Duodenal mucosa (tissue), 2 donors: ENCODE data around the gene ZNF594.
"Not testable (repeated sequence)": the region's sequence is repeated elsewhere in the genome, so short reads cannot be mapped to it uniquely, and the experiment has no call there.

Source experiments
- H3K27ac ChIP-seq: one replicate; pipeline ENCODE4 v1.7.0; 2013; ENCODE audit warnings: low read depth, low read length
- H3K27me3 ChIP-seq, 2 donors: one replicate each; pipeline ENCODE4 v1.7.0; 2013; ENCODE audit warnings: low read length in 2 of 2, control low read depth in 1 of 2; ENCODE audit not compliant: insufficient read depth in 2 of 2, control insufficient read depth in 1 of 2
- H3K36me3 ChIP-seq, 2 donors: one replicate each; pipeline ENCODE4 v1.7.0; 2013; ENCODE audit warnings: low read length in 2 of 2, control low read depth in 1 of 2; ENCODE audit not compliant: insufficient read depth in 2 of 2, control insufficient read depth in 1 of 2
- H3K4me1 ChIP-seq, 2 donors: one replicate each; pipeline ENCODE4 v1.7.0; 2013; ENCODE audit warnings: low read length in 2 of 2, control low read depth in 1 of 2; ENCODE audit not compliant: insufficient read depth in 2 of 2, control insufficient read depth in 1 of 2
- H3K4me3 ChIP-seq, 2 donors: one replicate each; pipeline ENCODE4 v1.7.0; 2013; ENCODE audit warnings: low read length in 2 of 2, low read depth in 1 of 2
- H3K9ac ChIP-seq, 2 donors: one replicate each; pipeline ENCODE4 v1.7.0; 2013; ENCODE audit warnings: low read length in 2 of 2, low read depth in 1 of 2
- H3K9me3 ChIP-seq, 2 donors: one replicate each; pipeline ENCODE4 v1.7.0; 2013; ENCODE audit warnings: low read length in 2 of 2, control low read depth in 1 of 2; ENCODE audit not compliant: control insufficient read depth in 1 of 2

ZNF594 gene

DNA sequence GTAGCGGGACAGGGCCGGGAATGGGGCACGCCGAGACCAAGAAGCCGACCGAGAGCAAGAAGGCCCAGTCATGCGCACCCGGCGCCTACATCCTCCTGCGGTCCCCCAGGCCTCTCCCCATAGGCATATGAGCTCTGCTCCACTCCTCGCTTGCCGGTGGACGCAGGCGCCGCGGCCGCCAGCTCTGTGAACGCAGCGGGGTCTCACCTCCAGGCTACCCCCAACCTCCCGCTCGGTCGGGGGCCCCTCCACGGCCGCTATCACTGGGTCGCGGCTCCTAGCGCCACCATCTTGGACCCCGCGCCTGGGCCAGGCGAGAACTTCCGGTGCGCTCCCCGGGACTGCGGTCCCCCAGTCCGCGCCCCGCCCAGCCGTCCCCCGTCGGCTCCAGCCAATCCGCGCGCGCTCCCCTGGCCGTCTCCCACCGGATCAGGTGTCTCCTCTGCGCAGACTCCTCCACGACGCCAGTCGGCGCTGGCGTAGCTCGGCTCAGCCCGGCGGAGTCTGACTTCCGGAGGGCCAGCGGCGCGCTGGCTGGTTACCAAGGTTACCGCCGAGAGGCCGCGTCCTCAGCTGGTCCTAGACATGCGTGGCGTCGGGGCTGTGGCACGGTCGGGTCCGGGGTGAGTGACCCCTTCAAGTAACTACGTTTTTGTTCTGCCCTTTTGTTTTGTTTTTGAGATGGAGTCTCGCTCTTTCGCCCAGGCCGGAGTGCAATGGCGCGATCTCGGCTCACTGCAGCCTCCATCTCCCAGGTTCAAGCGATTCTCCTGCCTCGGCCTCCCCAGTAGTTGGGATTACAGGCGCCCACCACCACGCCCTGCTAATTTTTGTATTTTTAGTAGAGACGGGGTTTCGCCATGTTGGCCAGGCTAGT is at the start of gene ZNF594:
TSS of gene ZNF594 (minus strand) at position 328 of the 877 bp plus-strand sequence. CDS start 7,612 bp downstream, outside the sequence.
- H3K36me3 ChIP-seq, result peaks cover 2 to 4% of the 10 kb centered on the region in 2 donors
- no peaks in the 10 kb centered on the region for H3K27me3 ChIP-seq
- H3K9me3 ChIP-seq, result peaks cover 14 to 20% of the 10 kb centered on the region in 2 donors
- no peak within 1 kb of the TSS for H3K27ac ChIP-seq
- H3K4me3 ChIP-seq, result peak within 1 kb of the TSS; percentile 84 to 98
- peaks cover 12 to 17% of the 10 kb centered on the region in 2 donors for H3K4me1 ChIP-seq
- H3K9ac ChIP-seq, result peak within 1 kb of the TSS; percentile 79 to 80

DNA sequence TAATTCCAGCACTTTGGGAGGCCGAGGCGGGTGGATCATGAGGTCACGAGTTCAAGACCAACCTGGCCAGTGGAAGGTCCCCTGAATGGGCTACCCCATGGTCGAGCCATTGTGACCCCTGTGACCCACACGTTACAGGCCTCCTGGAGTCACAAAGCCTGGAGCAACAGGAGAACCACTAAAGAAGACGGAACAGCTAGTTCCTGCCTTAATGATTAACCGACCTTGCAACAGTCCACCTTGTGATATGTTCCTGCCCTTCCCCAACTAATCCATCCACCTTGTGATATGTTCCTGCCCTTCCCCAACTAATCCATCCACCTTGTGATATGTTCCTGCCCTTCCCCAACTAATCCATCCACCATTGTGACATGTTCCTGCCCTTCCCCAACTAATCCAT is 48.1 kb upstream of the ZNF594 start:
- H3K27me3 ChIP-seq, H3K27ac ChIP-seq, H3K4me3 ChIP-seq, H3K9me3 ChIP-seq, H3K36me3 ChIP-seq, H3K9ac ChIP-seq: not testable (repeated sequence)
- H3K4me1 ChIP-seq, result peaks cover 10 to 14% of the 10 kb centered on the region in 2 donors

DNA sequence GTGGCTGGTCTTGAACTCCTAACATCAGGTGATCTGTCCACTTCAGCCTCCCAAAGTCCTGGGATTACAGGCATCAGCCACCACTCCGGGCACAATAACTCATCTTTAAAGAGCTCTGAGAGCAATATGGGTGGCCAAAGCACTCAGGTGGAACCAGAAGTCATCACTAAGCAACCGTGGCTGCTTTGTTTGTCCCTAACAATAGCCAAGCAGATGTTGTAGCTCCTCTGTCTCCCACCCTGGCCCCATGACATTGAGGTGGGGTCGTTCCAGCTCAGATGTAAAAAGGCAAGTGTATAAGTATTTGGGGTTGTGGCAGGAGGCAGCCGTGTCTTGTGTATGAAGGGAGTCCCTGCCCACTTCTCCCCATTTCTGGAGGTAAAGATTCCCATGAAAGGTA is 46.7 kb upstream of the ZNF594 start:
- H3K36me3 ChIP-seq, result peaks cover 0 to 3% of the 10 kb centered on the region in 2 donors
- peaks cover 0 to 4% of the 10 kb centered on the region in 2 donors for H3K9me3 ChIP-seq
- H3K27ac ChIP-seq, result no peak overlapping the region
- no peak overlapping the region for H3K4me3 ChIP-seq
- no peak overlapping the region for H3K9ac ChIP-seq
- H3K4me1 ChIP-seq, result peaks cover 10 to 14% of the 10 kb centered on the region in 2 donors
- H3K27me3 ChIP-seq, result no peaks in the 10 kb centered on the region

DNA sequence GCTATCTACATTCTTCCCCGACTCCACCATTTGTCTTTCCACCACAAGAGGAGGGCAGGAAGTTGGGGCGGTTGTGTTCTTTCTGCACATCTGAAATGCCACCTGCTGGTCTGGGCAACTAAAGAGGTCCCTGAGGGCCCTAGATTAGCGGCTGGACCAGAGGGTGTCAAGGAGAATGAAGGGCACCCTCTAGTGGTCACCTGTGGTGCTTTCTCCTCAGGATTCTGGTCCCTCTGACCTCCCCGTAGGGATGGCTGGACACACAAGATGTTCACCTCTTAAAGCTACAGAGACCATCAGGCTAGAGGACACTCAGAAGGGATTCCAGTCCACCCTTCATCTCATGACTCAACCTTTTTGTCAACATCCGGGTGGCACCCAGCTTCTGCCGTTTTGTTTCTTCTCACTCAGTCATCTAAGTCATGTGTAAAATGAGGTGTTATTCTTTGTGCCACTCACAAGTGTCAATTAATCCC is 45.9 kb upstream of the ZNF594 start:
- Histone ChIP-seq H3K27me3 (no peaks in the 10 kb centered on the region), H3K4me3 (no peak overlapping the region), H3K27ac (no peak overlapping the region), H3K36me3 (peaks cover 0 to 3% of the 10 kb centered on the region in 2 donors), H3K4me1 (peaks cover 4 to 14% of the 10 kb centered on the region in 2 donors), H3K9ac (no peak overlapping the region), H3K9me3 (peaks cover 0 to 4% of the 10 kb centered on the region in 2 donors)

DNA sequence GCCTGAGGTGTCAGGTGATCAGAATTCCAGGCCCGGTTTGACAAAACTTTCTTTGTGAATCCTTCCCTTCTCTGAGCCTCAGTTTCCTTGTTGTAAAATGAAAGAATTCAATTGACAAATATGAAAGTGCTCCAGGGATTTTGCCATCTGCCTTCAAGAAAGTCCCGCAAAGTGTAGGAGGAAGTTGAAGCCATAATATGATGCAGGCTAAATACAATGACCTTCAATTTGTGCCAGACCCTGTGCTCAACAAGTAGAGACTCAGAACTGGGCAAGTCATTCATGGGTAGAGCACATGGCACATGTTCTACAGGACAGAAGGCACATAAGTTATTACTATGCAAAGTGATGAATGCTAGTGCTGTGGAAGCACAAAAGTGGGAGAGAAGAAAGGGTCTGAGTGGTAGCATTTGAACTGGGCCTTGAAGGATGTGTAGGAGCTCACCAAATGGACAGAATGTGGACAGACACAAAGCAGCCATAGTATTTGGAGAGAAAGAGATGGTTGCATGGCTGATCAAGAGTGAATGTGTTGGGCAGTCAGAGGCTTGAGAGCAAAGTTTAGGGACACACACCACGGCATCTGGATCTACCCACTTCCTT is 45.4 kb upstream of the ZNF594 start:
- H3K36me3 ChIP-seq, result peaks cover 0 to 3% of the 10 kb centered on the region in 2 donors
- H3K27me3 ChIP-seq, result no peaks in the 10 kb centered on the region
- no peak overlapping the region for H3K4me3 ChIP-seq
- no peak overlapping the region for H3K27ac ChIP-seq
- H3K4me1 ChIP-seq, result peaks cover 4 to 11% of the 10 kb centered on the region in 2 donors
- H3K9me3 ChIP-seq, result peaks cover 0 to 4% of the 10 kb centered on the region in 2 donors
- no peak overlapping the region for H3K9ac ChIP-seq

DNA sequence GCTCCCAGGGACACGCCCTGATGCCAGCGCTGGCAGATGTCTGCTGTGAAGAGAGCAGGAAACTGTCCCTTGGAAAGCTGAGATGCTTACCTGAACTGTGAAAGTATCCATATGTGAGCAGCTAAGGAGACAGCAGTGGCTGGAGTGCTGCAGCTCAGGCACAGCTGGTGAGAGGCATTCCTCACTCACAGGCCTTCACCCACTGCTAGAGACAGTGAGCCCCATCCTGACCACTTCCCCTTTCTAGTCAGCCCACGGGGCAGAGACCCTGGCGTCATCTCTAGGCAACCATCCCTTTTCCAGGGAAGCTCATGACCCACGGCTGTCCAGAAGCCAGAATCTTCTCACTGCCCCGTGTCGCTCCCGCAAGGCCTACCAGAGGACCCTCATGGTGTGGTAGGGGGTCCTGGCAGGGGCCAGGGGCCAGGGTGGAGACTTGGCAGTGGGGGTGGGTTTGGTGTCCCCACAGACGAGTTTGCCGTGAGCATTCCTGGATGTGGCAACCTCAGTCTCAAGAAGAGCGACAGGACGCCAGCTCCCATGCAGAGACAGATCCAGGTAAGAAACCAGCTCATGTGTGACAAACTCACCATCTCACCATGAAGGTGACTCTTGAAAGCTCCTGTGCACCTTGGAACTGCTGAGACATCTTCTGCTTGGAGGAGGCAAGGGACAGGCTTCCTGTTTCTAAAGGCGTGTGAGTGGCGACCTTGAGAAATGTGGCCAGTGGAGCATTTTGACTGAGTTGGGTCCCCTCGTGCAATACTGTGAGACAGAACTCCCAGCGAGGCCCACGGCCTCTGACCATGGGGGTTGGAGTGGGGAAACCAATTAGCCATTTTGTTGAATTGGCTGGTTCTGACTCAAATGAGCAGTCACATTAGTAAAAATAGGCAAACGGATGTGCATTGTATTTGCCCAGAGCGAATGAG is 43.2 kb upstream of the ZNF594 start, which contains the start of gene SCIMP:
TSS of gene SCIMP (minus strand) at position 216 of the 932 bp plus-strand sequence. CDS start at position 111, 105 bp downstream.
- Histone ChIP-seq H3K27ac (peak within 1 kb of the TSS; percentile 23), H3K4me1 (no peaks in the 10 kb centered on the region), H3K4me3 (peak within 1 kb of the TSS in 1 of 2 donors; percentile 45), H3K9ac (no peak within 1 kb of the TSS), H3K27me3 (no peaks in the 10 kb centered on the region), H3K36me3 (peaks cover 0 to 3% of the 10 kb centered on the region in 2 donors), H3K9me3 (peaks cover 0 to 4% of the 10 kb centered on the region in 2 donors)

DNA sequence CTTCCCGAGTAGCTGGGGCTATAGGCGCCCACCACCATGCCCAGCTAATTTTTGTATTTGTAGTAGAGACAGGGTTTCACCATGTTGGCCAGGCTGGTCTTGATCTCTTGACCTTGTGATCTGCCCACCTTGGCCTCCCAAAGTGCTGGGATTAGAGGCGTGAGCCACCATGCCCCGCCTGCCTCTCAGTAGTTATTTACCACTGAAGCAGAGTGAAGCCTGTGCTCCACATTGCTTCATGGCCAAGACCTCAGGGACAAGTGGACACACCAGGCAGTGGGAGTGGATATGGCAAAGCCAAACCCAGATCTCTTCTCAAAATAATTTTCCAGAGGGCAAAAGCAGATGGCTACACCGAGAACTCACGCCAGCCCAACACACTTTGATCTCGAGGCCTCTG is 41.8 kb upstream of the ZNF594 start:
- not testable (repeated sequence) for H3K9ac ChIP-seq, H3K36me3 ChIP-seq, H3K27me3 ChIP-seq, H3K9me3 ChIP-seq, H3K4me3 ChIP-seq, H3K27ac ChIP-seq, H3K4me1 ChIP-seq

DNA sequence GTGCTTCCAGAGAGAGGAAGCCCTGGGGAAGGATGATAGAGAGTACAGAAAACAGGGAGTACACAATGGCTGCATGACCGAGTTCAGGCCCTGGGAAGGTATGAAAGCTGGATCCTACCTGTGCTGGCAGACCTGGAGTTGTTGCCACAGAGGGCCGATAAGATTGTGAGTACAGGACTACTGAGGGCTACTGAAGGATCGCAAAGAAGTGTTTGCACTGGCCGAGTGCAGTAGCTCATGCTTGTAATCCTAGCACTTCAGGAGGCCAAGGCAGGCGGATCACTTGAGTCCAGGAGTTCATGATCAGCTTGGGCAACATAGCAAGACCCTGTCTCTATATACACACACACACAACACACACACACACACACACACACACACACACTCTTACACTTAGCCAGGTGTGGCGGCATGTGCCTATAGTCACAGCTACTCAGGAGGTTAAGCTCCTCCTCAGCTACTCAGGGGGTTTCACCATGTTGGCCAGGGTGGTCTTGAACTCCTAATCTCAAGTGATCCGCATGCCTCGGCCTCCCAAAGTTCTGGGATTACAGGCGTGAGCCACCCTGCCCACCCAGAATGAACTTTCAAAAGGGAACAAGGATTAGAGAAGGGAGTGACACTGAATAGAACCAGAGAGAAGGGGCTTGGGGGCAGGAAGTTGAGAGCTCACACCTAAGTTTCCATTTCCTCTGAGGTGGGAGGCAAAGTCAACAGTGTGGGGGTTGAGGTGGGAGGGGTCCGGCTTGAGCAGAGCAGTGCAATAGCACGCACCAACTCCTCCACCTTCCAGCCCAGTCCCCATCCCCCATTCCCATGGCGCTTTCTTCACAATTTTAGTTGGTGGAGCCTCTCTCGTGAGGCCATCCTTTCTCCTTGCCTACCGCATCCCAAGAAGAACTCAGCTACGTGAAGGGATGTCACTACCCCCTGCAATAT is 35.5 kb upstream of the ZNF594 start:
- Histone ChIP-seq H3K27me3 (no peaks in the 10 kb centered on the region), H3K9ac (no peak overlapping the region), H3K36me3 (peaks cover 0 to 5% of the 10 kb centered on the region in 2 donors), H3K27ac (no peak overlapping the region), H3K9me3 (no peaks in the 10 kb centered on the region), H3K4me3 (no peak overlapping the region), H3K4me1 (no peaks in the 10 kb centered on the region)
